Right cardiac atrium (tissue), 5 donors: ENCODE measurements around the gene OR2T2. TPM values are rescaled to one million over a fixed set of nuclear protein-coding genes. Genes with fewer than 3 reads are reported as not detected.
"Not testable (repeated sequence)": the region's sequence is repeated elsewhere in the genome, so short reads cannot be mapped to it uniquely, and the experiment has no call there.

Experiments
- ATAC-seq, 2 donors: fragments of 200-7000 bp; cut with Tn5 transposase; one replicate each; pipeline versions ENCODE4 v1.8.0 to v1.9.1; 2020; ENCODE audit warnings: moderate library complexity in 2 of 2, mild to moderate bottlenecking in 1 of 2
- DNase-seq, 3 donors: peaks; one replicate each; pipeline ENCODE4 v3.0.0-alpha.2; 2020
- H3K27ac ChIP-seq: one replicate; pipeline ENCODE4 v1.5.1; 2013; ENCODE audit warnings: mild to moderate bottlenecking, low read length, control low read depth, moderate library complexity
- H3K27me3 ChIP-seq: one replicate; pipeline ENCODE4 v1.6.1; 2013; ENCODE audit not compliant: control insufficient read depth, insufficient read depth
- H3K4me1 ChIP-seq: one replicate; pipeline ENCODE4 v1.6.1; 2013; ENCODE audit warnings: low read length; ENCODE audit not compliant: control insufficient read depth, insufficient read depth
- H3K4me3 ChIP-seq: one replicate; pipeline ENCODE4 v1.5.1; 2013; ENCODE audit warnings: low read length, control low read depth
- H3K9me3 ChIP-seq: one replicate; pipeline ENCODE4 v1.6.1; 2013; ENCODE audit warnings: low read length; ENCODE audit not compliant: control insufficient read depth
- WGBS: extraction: QIAGEN DNeasy Blood & Tissue Kit; methylation state at CpG from one replicate; pipeline ENCODE4 v1.1.7; 2013; 5-methylcytosine and 5-hydroxymethylcytosine counted together
- intact Hi-C, 4 donors: fragments of 100-400 bp; cut with DNase I; formaldehyde crosslinking; loops; one replicate each; pipeline versions ENCODE4 v1.11.0 to v1.14.0; 2022 to 2023
- polyA plus RNA-seq: library from polyadenylated mRNA; stranded (reverse); fragments of 200-250 nt; gene quantifications from one replicate; pipeline ENCODE4 v1.2.3, GENCODE V29; 2013
- total RNA-seq, 4 donors: library from RNA; stranded (reverse); fragmentation: NEBNext Ultra II Directional; extraction: Animal tissue kit (Norgen Biotek cat#: 25700); gene quantifications; one replicate each; pipeline ENCODE4 v1.2.1, GENCODE V29; 2021
- donor health status: healthy with polysubstance abuse.
- donor health status: DM: no; HTN: yes; CAD: no.
- donor health status: DM: no; HTN: no; CAD: no.
- donor health status: DM: no; HTN: yes; CAD: no; lungs with severe emphysema.
- donor health status: DM: yes; HTN: yes; CAD: no.

OR2T2 gene
- total and polyA plus RNA-seq, 5 donors: not detected

- not testable (repeated sequence) for ATAC-seq
- 87% methylated on average over 7 of the region's 7 CpGs for WGBS
Observed at GRCh38 chr1:248453619-248454018, 8.2 kb downstream of the OR2T2 start.

DNA sequence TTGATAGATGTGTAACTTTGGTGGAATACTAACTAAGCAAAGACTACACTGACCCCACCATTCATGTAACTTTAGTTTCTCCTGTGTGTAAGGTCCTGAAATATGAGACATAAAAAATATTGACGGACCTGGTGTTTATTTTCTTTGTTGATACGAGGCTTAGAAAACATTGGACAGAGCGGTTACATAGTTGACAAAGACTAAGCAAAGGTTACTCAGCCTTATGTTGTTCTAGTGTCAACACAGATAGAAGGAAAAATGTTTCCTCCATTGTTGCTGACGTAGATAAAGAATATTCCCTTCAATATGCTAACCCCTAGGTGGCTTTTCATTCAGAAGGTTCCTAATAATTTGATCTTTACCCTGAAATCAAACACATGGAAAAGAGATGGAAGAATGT lies 9.6 kb downstream of the OR2T2 start:
- WGBS: 65% methylated on average over 1 of the region's 4 CpGs
- H3K4me3 ChIP-seq, intact Hi-C loops, H3K4me1 ChIP-seq, ATAC-seq, H3K27ac ChIP-seq, H3K27me3 ChIP-seq, H3K9me3 ChIP-seq, DNase-seq: not testable (repeated sequence)

More at GRCh38 chr1:248453619-248454018, 8.2 kb downstream of the OR2T2 start:
- H3K27ac ChIP-seq, H3K9me3 ChIP-seq, H3K4me1 ChIP-seq, DNase-seq, H3K4me3 ChIP-seq, H3K27me3 ChIP-seq, intact Hi-C loops: not testable (repeated sequence)

GRCh38 chr1:248456635-248457034 lies 11.2 kb downstream of the OR2T2 start:
- ATAC-seq, H3K27me3 ChIP-seq, H3K4me3 ChIP-seq, DNase-seq, H3K9me3 ChIP-seq, H3K27ac ChIP-seq, intact Hi-C loops, H3K4me1 ChIP-seq: not testable (repeated sequence)
- no CpG with 5 or more reads among the region's 2 CpGs for WGBS

DNA sequence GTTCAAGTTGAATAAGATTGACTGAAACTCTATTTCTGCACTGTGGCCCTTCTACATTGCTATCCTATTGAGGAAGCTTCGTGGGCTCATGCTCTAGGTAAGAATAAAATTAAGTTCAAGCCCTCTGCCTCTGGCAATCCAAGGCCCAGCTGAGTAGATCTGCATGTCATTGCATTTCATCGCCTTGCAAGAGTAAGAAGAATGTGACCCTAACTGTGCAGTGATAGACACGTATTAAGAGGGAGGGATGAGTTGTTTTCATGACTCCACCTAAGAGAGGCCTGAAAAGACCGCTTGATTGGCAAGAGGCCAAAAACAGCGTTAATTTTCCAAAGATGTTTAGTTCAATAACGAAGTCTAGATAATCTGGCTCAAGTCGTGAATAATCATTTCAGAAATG lies 13.7 kb downstream of the OR2T2 start:
- H3K27ac ChIP-seq, H3K4me3 ChIP-seq, H3K27me3 ChIP-seq, ATAC-seq, H3K9me3 ChIP-seq, DNase-seq, intact Hi-C loops, H3K4me1 ChIP-seq: not testable (repeated sequence)
- WGBS: 61% methylated on average over 7 of the region's 7 CpGs

DNA sequence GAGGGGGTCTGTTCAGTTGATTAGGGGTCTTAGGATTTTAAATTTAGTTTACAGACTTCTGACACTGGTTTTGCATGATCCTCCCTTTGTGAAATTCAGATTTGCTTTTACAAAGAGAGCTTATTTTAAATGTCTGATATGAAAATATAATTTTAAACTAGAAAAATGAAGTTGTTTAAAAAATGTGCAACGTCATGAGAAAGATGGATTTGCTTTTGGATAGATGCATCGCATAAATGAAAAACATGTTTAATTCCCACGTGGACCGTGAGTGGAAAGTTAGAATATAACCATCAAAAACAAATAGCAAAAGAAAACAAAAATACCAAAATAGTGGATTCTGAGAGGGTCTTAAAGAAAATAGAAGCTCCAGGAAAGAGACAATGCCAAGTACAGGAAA lies 25.7 kb downstream of the OR2T2 start:
- Histone ChIP-seq H3K4me1 (no peaks in the 10 kb centered on the region), H3K27me3 (no peaks in the 10 kb centered on the region), H3K27ac (no peak overlapping the region), H3K9me3 (no peaks in the 10 kb centered on the region), H3K4me3 (no peak overlapping the region)
- intact Hi-C loops: no loop called here
- DNase-seq: no peak
- ATAC-seq: no peak
- WGBS: 75% methylated on average over 4 of the region's 4 CpGs

- H3K27me3 ChIP-seq, H3K27ac ChIP-seq, H3K4me3 ChIP-seq, ATAC-seq, intact Hi-C loops, H3K9me3 ChIP-seq, DNase-seq, H3K4me1 ChIP-seq: not testable (repeated sequence)
- 57% methylated on average over 2 of the region's 2 CpGs for WGBS
Observed at GRCh38 chr1:248472111-248472510, 26.7 kb downstream of the OR2T2 start.

DNA sequence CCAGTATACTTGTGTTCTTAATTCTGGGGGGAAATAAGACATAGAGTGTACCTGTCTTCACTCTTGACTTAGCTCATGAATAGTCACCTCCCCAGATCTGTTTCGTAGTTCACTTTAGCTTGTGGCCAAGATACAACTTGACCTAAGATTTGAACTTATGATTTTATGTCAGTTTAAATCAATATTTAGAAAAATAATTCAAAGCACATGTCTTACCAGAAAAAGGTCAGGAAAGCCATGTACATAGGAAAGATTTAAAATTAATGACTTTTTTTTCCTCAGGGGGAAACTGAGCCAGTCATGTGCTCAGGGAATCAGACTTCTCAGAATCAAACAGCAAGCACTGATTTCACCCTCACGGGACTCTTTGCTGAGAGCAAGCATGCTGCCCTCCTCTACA lies 27.6 kb downstream of the OR2T2 start, which contains the start of gene OR2T3:
Gene OR2T3 (plus strand): TSS at position 301 of the 400 bp plus-strand sequence. CDS start 0 bp downstream, at position 301.
- H3K9me3 ChIP-seq, H3K27me3 ChIP-seq, H3K27ac ChIP-seq, ATAC-seq, DNase-seq, H3K4me1 ChIP-seq, H3K4me3 ChIP-seq, intact Hi-C loops: not testable (repeated sequence)
- 69% methylated on average over 2 of the region's 2 CpGs for WGBS

DNA sequence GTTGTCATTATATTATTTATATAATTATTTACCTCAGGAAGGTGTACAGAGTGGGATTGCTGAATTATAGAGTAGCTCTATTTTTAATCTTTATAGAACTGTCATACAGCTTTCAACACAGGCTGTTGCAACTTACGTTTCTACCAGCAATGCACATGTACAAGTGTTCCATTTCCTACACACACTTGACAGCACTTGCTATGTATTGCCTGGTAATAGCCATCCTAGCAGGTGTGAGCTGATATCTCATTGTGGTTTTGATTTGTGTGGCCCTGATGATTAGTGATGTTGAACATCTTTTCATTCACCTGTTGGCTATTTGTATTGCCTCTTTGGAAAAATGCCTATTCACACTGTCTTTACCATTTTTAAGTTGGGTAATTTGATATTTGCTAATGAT lies 30.2 kb downstream of the OR2T2 start:
- H3K27ac ChIP-seq, H3K4me1 ChIP-seq, intact Hi-C loops, H3K4me3 ChIP-seq, ATAC-seq, H3K9me3 ChIP-seq, H3K27me3 ChIP-seq, DNase-seq: not testable (repeated sequence)
- WGBS: no CpG with 5 or more reads among the region's 1 CpG

DNA sequence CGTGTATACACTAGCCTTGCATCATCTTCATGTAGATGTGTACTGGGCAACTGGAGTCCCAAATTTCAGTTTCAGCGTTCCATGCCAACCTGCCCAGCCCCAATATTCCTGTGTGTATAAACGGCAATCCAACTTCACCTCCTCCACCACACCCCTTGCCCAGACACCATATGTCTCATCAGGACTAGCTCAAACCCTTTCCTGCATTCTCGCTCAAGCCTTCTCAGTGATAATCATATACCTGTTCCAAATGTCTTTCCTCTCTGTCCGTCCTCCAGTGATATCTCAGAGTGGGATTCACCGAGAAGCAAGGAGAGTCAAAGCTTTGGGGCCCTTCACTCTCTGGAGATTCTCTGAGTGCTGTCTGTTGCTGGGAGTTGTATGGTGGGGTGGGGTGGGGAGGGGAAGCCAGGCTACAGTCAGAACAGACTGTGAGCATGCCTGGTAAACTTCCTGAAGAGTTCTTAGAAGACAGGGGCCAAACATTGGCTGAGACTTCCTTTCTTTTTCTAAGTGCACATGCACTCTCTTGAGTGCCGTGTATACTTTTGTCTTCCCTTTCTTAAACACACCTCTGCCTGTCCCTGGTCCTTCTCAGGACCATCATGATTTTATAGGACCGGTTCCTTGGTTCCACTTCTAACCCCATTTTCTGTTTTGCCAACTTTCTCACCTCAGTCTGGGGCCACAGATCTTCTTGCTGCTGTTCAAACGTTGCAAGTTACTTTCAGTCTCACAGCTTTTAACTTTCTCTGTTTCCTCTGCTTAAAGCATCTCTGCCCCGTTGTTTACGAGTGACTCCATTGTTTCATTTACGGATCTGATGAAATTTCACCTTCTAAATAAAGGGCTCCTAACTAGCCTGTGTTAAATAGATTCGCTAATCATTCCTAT lies 36.5 kb downstream of the OR2T2 start:
- DNase-seq, H3K27ac ChIP-seq, H3K4me1 ChIP-seq, ATAC-seq, H3K27me3 ChIP-seq, H3K4me3 ChIP-seq, H3K9me3 ChIP-seq, intact Hi-C loops: not testable (repeated sequence)
- WGBS: 63% methylated on average over 12 of the region's 13 CpGs

DNA sequence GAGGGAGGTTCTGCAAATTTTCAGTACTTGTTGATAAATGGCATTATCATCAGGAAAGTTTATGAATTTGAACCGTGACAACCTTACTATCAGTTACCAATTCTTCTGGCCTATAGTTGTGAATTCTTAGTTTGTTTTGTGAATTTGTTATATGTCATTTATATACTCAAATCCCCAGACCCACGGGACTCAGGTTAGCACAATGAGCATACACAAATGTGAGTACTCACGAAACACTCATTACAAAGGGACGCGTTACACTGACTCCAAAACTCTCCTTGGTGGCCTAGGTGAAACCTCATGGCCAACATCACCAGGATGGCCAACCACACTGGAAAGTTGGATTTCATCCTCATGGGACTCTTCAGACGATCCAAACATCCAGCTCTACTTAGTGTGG lies 42.9 kb downstream of the OR2T2 start, which contains the start of gene OR2T5:
Gene OR2T5 (plus strand): TSS at position 301 of the 400 bp plus-strand sequence. CDS start 0 bp downstream, at position 301.
- ATAC-seq, H3K4me1 ChIP-seq, H3K9me3 ChIP-seq, H3K27me3 ChIP-seq, DNase-seq, H3K27ac ChIP-seq, H3K4me3 ChIP-seq, intact Hi-C loops: not testable (repeated sequence)
- WGBS: 89% methylated on average over 4 of the region's 6 CpGs

- H3K9me3 ChIP-seq, H3K27me3 ChIP-seq, ATAC-seq, DNase-seq, H3K4me1 ChIP-seq, H3K27ac ChIP-seq, H3K4me3 ChIP-seq, intact Hi-C loops: not testable (repeated sequence)
- WGBS: no CpG with 5 or more reads among the region's 5 CpGs
Observed at GRCh38 chr1:248496661-248497060, 51.2 kb downstream of the OR2T2 start.
